PFSK-1 (cell line): ENCODE data around the gene MYO1D.

Experiments used
- POLR2AphosphoS5 ChIP-seq: IDR thresholded peaks from 2 replicates; pipeline ENCODE4 v1.6.1; 2012; ENCODE audit warnings: low read depth, mild to moderate bottlenecking, control low read depth, low read length, moderate library complexity
- REST ChIP-seq, 2 experiments: IDR thresholded peaks; 2 replicates each; pipeline versions ENCODE4 v1.6.1 to v1.8.0; 2011 to 2012; ENCODE audit warnings: low read depth in 2 of 2, low read length in 2 of 2, control low read depth in 1 of 2, inconsistent platforms in 1 of 2, mild to moderate bottlenecking in 1 of 2, moderate library complexity in 1 of 2; ENCODE audit not compliant: insufficient read depth in 1 of 2
- SIN3A ChIP-seq: IDR thresholded peaks from 2 replicates; pipeline ENCODE4 v1.6.1; 2012; ENCODE audit warnings: mild to moderate bottlenecking, low read length, moderate library complexity, borderline replicate concordance; ENCODE audit not compliant: insufficient read depth

GRCh38 chr17:32835291-32835761 lies 41.6 kb downstream of the MYO1D start:
- TF ChIP-seq SIN3A: no peak
- TF ChIP-seq REST (IDR thresholded peaks at IDR 0.05; ENCODE audit: insufficient read depth in 1 of 2, low read depth in 2 of 2, low read length in 2 of 2): no peak
- no peak for TF ChIP-seq POLR2AphosphoS5
